GM21423 (cell line): ENCODE measurements around the gene TSTD2.
"Not testable (repeated sequence)": the region's sequence is repeated elsewhere in the genome, so short reads cannot be mapped to it uniquely, and the experiment has no call there.

Experiments
- ATAC-seq: cut with Tn5 transposase; IDR thresholded peaks from one replicate; pipeline ENCODE4 v1.9.1; 2021; ENCODE audit warnings: mild to moderate bottlenecking, moderate library complexity; ENCODE audit not compliant: unreplicated experiment

TSTD2 gene

DNA sequence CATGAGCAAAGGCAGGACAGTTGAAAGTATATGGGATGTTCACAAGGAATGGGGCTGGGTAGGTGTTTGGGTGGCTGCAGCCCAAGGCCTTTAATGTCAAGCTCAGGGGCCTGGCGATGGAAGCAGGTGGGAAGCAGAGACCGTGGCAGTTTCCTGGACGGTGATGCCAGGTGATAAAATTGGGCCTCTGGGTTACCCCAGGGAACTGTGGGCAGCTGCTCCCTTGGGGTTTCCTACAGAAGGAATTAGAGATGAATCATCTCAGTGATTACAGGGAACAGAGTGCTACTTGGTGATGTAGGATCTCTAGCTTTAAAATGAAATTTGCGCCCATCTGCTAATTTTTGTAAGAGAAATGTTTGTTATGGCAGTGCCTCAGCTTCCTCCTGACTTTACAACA is 39.2 kb downstream of the TSTD2 start:
- ATAC-seq, result no peak

DNA sequence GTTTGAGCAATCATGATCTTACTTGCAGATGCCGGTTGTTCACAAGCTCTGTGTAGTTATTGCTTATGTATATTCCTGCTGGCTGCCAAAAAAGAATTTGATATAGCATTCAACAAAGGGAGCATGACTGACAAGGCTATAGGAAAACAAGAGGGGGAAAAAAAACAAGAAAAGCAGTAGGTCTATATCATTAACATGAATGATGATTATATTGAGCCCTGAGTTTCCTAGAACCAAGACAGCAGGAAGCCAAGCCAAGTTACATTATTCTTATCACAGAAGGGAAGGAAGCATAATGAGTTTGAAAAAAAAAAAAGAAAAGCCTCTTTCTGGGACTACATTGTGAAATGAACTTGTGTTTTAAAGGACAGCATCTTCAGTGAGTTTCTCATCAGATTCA is 41.0 kb downstream of the TSTD2 start:
- no peak for ATAC-seq

DNA sequence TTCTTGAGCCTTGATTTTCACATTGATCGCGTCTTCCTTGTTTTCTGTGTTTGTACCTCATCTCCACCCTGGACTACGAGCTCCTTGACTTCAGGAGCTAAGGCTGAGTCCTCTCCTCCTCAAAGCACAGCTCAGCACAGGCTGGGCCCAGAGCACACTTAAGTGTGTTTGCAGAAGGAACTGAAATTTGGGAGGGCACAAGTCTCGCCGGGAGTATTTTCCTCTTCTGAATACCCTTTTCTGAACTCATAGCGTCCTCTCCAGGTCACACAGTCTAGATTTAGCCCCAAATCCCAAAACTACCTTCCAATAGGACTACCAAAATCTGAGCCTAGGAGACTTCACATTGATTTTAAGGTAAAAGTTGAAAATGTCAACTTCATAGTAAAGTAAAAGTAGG is 41.6 kb downstream of the TSTD2 start:
- no peak for ATAC-seq

DNA sequence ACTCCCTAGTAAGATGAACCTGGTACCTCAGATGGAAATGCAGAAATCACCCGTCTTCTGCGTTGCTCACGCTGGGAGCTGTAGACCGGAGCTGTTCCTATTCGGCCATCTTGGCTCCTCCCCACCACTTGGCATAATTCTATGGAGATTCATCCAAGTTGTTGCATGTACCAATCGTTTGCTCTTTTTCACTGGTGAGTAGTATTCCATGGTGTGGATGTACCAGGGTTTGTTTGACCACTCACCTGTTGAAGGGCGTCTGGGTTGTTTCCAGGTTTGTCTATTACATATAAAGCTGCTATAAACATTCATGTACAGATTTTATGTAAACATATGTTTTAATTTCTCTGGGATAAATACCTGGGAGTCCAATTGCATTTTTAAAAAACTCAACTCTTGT is 46.3 kb downstream of the TSTD2 start:
- ATAC-seq, result not testable (repeated sequence)

DNA sequence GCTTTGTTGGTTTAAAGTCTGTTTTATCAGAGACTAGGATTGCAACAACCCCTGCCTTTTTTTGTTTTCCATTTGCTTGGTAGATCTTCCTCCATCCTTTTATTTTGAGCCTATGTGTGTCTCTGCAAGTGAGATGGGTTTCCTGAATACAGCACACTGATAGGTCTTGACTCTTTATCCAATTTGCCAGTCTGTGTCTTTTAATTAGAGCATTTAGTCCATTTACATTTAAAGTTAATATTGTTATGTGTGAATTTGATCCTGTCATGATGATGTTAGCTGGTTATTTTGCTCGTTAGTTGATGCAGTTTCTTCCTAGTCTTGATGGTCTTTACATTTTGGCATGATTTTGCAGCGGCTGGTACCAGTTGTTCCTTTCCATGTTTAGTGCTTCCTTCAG is 48.4 kb downstream of the TSTD2 start:
- not testable (repeated sequence) for ATAC-seq

DNA sequence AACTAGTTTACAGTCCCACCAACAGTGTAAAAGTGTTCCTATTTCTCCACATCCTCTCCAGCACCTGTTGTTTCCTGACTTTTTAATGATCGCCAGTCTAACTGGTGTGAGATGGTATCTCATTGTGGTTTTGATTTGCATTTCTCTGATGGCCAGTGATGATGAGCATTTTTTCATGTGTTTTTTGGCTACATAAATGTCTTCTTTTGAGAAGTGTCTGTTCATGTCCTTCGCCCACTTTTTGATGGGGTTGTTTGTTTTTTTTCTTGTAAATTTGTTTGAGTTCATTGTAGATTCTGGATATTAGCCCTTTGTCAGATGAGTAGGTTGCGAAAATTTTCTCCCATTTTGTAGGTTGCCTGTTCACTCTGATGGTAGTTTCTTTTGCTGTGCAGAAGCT is 51.6 kb downstream of the TSTD2 start:
- not testable (repeated sequence) for ATAC-seq

DNA sequence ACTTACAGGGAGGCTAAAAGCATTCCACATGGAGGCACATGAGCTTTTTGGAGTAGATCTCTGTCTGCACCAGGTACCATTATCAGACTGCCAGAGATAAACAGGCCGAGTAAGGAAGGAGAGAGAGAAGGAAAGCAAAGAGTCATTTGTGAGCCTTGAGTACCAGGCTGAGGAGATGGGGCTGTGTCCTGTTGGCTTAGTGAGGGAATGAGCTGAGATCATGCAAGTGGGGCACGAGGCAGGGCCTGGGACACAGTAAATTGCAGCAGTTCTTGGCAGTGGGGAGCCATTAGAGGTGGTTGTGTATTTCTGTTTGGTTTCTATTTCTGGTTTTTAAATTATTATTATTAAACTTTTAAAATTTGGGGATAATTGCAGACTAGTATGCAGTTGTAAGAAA is 53.3 kb downstream of the TSTD2 start:
- ATAC-seq, result no peak

DNA sequence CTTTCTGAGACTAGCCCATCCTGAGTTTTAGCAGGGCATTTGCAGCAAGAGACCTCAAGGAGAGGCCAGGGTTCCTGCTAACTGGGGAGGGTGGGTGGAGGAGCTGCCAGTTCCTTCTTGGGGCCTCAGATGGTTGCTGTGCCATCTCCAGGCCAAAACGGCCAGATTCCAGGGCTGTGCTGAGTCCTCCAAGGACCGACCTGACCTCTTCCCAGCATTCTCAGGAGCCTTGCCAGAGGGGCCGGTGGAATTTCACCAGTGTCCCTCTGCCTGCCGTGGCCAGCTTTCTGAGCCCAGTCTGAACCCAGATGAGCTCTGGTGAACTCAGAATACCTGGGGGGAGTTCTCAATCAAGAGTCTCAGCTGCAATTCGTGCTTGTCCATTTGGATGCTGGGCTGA is 54.3 kb downstream of the TSTD2 start:
- ATAC-seq, result no peak

DNA sequence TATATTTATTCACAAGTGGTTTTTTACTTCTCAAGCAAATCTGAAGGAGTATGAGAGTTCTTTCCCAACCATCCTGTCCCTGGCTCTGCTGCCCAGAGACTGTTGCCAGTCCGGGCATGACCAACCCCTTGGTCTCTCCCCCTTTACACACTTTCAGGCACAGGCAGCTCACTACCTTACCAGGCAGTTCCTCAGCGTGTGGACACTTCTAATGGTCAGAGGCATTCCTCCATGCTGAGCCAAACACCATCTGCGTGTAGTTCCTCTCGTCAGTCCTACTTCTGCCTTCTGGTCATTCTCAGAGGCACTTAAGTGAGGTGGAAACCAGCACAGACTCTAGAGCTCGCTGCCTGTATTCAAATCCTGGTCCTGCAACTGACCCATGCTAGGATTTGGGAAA is 56.1 kb downstream of the TSTD2 start:
- no peak for ATAC-seq

DNA sequence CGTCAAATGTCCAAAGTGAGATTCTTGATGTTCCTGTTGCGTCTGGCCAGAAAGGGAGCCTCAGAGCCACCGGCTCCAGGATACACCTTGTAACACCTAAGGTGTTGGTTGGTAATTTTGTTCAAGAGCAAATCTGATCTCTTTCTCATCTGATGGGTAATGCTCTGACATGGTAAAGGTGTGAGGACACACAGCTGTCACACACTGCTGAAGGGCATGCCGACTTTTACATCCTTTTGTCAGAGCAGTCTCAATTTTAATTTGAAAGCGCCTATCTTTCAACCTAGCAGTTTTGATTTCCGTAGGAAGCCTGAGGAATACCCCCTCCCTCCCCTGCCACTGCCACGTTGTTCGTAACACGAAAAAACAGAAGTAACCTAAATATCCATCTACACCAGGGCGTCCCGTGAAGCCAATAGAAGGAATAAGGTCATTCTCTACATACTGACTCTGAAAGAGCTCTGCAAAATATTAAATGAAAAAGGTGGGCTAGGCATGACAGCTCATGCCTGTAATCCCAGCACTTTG is 57.4 kb downstream of the TSTD2 start:
- no peak for ATAC-seq

DNA sequence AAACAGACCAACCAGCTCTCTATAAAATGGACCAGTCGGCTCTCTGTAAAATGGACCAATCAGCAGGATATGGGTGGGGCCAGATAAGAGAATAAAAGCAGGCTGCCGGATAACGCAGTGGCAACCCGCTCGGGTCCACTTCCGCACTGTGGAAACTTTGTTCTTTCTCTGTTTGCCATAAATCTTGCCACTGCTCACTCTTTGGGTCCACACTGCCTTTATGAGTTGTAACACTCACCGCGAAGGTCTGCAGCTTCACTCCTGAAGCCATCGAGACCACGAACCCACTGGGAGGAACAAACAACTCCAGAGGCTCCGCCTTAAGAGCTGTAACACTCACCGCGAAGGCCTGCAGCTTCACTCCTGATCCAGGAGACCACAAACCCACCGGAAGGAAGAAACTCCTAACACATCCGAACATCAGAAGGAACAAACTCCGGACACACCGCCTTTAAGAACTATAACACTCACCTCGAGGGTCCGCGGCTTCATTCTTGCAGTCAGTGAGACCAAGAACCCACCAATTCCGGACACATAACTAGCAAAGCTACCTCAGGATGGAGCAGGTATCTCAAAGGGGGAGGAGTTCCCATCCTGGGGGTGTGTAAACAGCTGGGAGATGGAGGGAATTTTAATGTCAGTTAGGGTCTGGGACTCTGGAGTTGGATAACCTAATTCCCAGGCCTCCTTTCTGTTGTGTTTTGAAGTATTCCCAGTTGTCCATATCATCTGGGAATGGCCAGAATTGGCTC is 58.1 kb downstream of the TSTD2 start:
- ATAC-seq, result not testable (repeated sequence)

DNA sequence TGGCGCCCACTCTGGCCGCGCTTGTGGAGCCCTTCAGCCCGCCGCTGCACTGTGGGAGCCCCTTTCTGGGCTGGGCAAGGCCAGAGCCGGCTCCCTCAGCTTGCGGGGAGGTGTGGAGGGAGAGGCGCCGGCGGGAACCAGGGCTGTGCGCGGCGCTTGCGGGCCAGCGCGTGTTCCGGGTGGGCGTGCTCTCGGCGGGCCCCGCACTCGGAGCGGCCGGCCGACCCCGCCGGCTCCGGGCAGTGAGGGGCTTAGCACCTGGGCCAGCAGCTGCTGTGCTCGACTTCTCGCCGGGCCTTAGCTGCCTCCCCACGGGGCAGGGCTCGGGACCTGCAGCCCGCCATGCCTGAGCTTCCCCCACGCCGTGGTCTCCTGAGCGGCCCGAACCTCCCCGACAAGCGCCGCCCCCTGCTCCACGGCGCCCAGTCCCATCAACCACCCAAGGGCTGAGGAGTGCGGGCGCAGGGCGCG is 59.0 kb downstream of the TSTD2 start:
- ATAC-seq, result not testable (repeated sequence)

DNA sequence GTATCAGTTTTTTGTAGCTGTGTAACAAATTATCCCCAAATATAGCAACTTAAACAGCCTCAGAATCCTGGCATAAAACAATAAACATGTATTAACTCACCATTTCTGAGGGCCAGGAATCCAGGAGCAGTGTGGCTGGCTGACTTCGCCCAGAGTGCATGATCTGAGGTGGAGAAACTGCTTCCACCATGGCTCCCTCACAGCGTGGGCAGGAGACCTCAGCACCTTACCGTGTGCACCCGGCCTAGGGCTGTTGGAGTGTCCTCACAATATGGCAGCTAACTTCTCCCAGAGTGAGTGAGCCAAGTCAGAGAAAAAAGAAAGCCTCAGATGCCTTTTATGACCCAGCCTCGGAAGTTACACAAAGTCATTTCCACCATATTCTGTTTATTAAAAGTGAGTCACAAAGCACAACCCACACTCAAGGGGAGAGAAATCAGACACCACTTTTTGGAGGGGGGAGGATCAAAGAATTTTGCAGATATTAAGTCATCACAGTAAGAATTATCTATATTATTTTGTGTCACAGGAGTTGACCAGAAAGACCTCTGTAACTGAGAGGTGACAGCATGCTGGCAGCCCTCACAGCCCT is 59.6 kb downstream of the TSTD2 start:
- ATAC-seq, result no peak

DNA sequence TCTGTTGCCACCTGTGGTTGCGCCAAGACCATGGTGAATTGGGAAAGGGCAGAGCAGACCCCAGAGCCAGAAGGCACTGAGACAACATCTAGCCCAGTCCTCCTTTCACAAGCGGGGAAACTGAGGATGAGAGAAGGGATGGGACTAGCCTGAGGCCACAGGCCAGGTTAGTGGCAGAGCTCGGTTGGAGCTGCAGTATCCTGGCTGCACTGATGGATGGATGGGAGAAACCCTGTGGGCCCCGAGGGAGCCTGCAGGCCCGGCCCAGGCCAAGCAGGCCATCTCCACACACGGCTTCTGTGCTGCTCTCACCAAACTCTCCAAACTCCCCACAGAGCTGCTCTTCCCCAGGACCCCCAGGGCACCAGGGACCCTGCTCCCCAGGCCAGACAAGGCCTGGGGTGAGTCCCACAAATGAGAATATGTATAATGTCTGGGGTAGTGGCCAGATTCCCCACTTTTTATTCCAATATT is 60.2 kb downstream of the TSTD2 start:
- no peak for ATAC-seq

DNA sequence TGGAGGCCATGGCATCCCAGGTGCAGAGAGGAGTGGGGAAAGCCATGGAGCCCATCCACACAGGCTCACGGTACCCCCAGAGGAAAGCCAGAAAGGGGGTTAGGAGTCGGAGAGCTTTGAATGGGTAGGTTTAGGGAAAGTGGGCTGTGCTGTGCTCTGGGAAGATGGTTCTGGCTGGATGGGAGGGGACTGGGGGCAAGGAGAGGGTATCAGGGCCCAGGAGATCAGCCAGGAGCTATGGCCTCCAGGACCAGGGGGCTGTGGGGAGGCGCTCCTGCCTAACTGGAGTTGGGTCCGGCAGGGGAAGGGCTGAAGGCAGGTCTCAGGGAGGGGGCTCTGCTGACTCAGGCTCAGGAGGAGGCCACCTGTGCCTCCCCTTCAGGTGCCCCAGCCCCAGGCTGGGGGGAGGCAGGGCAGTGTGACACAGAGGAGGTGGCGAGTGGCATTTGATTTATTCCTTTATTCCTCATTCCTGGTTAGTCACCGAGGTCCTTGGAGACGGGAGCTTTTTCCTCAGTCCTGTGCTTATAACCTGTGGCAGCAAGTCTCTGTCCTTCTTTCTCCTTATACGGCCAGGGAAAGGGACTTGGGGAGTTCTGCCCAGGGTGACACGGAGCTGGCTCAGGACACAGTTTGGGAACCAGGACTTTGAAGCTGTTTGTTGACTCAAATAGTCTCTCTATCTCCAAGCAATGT is 60.8 kb downstream of the TSTD2 start:
- no peak for ATAC-seq

DNA sequence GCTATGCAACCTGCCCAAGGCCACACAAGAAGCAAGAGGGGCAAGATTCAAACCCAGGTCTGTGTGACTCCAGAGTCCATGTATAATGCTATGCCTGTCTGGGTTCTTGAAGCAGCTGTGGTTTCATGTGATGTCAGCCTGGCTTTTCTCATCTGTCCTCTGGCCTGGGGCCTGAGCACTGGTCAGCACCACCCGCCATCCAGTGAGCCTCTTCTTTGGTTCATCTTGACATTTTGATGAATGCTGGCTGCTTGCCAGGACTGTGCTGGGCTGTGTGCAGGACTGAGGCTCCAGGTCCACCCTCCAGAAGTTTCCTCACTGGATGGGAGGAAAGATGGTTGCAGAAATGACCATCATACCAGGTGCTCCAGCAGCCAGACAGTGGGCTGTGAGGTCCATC is 61.5 kb downstream of the TSTD2 start:
- ATAC-seq, result no peak

DNA sequence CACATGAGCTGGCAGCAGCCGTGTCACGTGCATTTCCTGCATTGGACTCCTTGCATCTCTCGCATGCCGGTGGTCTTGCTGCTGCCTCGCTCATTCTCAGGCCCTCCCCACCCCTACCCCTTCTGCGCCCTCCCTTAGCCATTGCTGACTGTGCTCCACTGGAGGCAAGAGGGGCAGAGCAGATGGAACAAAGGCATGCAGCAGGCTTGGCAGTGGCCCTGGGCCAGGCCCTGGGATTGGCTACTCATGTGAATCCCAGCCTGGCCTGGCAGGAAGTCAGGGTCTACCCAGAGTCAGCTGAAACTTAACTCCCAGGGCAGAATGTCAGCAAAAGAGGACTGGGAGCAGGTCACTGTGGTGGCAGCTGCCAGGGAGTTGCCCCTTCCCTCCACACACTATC is 62.3 kb downstream of the TSTD2 start:
- no peak for ATAC-seq

DNA sequence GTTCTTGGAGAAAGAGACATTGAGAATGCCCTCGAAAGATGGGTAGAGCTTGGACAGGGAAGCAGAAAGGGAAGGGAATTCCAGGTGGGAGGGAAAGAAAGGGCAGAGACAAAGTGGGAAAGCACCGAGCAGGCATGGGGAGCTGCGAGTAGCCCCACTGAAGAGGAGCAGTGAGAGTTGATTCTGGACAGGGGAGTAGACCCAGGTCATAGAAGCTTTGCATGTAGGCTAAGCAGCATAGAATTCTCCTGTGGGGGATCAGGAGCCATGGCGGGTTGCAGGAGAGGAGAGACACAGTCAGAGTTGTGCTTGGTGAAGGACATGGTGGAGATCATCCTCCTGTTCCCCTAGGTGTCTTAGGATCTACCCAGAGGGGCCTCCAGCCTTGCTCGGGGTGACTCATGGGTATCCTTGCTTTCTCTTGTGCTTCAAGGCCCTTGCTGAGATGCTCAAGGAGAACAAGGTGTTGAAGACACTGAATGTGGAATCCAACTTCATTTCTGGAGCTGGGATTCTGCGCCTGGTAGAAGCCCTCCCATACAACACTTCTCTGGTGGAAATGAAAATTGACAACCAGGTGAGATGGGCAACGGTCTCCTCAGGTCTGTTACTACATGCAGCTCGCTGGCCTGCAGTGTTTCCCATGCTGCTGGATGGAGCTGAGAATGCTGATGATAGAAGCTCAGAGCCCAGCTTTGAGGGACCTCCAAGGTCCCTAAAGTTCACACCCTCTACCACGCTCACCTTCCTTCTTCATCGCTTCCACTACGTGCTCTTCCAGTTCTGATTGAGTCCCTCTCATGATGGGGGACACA is 64.5 kb downstream of the TSTD2 start:
- ATAC-seq, result no peak

DNA sequence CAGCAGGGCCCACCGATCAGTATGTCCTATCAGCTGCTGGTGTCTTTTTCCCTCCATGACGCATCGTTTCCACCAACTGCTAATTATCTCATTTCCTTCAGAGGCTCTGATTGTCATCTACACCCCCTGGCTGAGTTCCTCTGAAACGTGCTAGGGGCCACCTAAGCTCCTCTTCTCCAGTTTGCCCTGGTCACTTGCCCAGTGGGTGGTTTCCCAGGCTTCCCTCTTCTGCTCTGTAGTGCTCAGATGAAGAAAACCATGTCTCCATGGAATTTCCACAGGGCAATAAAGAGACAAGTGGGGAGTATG is 65.3 kb downstream of the TSTD2 start:
- ATAC-seq, result no peak

DNA sequence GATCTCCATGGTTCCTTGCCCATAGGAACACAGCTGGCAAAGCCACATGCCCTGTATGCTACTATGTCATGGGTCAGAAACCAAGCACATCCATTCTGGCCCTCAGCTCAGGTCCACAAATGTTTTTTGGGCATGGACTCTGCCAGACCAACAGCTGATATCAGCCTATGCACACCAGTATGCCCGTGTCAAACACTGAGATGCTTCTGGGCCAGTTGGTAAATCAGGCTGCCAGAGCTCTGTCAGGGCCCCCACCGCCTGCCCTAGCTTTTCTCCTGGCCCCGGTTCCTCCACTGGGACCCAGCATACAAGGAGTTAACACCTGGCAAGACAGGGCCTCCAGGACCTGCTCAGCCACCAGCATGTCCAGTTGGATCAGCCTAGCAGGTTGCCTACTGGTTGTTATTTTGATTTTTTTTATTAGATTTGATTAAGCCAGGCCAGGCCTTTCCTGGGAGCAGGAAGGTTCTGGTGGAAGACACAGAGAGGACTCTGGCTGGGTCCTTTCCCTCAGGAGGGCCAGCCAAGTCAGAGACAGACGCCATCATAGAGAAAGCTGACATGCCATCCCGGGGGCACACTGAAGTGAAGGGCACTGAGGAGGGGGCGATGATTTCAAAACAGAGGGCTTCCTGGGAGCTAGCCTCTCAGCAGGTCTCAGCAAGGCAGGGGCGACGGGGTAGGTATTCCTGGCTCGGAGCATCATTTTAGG is 65.8 kb downstream of the TSTD2 start:
- ATAC-seq, result no peak
